Breast epithelium (tissue), 4 donors: ENCODE data around the gene FOXC1. TPM values are rescaled to one million over a fixed set of nuclear protein-coding genes. Genes with fewer than 3 reads are reported as not detected.
A peak's percentile ranks its signal among the peaks of the same experiment; 100 is the strongest.

Experiments
- DNase-seq, 2 donors: peaks; one replicate each; pipeline ENCODE4 v3.0.0-alpha.2; 2019; ENCODE audit warnings: low spot score in 2 of 2
- H3K27ac ChIP-seq, 2 donors: fragments of 200-600 bp; sonication (generic) in 1 of 2; one replicate each; pipeline ENCODE4 v1.5.1; 2016 to 2019; ENCODE audit warnings: mild to moderate bottlenecking in 1 of 2
- H3K27me3 ChIP-seq, 2 donors: fragments of 200-600 bp; sonication (generic) in 1 of 2; one replicate each; pipeline versions ENCODE4 v1.5.1 to v1.6.0; 2017 to 2019; ENCODE audit warnings: control low read depth in 1 of 2, mild to moderate bottlenecking in 1 of 2
- H3K36me3 ChIP-seq: fragments of 200-600 bp; one replicate; pipeline ENCODE4 v1.5.1; 2019
- H3K4me1 ChIP-seq, 2 donors: fragments of 200-600 bp; sonication (generic); one replicate each; pipeline ENCODE4 v1.5.1; 2016 to 2019; ENCODE audit warnings: control low read depth in 1 of 2
- H3K4me3 ChIP-seq, 3 donors: fragments of 200-600 bp; sonication (generic); 1 replicate in 2 of 3; 2 replicates in 1 of 3; pipeline ENCODE4 v1.5.1; 2016 to 2019; ENCODE audit warnings: mild to moderate bottlenecking in 3 of 3, moderate library complexity in 2 of 3
- H3K9me3 ChIP-seq, 2 donors: fragments of 200-600 bp; sonication (generic) in 1 of 2; one replicate each; pipeline ENCODE4 v1.5.1; 2016 to 2019; ENCODE audit warnings: control low read depth in 1 of 2
- CTCF ChIP-seq, 3 donors: fragments of 450-650 bp; IDR thresholded peaks; one replicate each; pipeline ENCODE4 v1.5.1; 2016 to 2017; ENCODE audit warnings: antibody characterized with exemption in 3 of 3, mild to moderate bottlenecking in 3 of 3, moderate library complexity in 3 of 3
- POLR2A ChIP-seq: fragments of 450-650 bp; IDR thresholded peaks from one replicate; pipeline ENCODE4 v1.6.1; 2016; ENCODE audit warnings: antibody characterized with exemption, mild to moderate bottlenecking, moderate library complexity
- POLR2AphosphoS5 ChIP-seq, 3 donors: sonication (generic); formaldehyde crosslinking; IDR thresholded peaks; one replicate each; pipeline ENCODE4 v1.6.1; 2017; ENCODE audit warnings: antibody characterized with exemption in 3 of 3
- intact Hi-C: fragments of 100-400 bp; cut with DNase I; formaldehyde crosslinking; loops from one replicate; pipeline ENCODE4 v1.15.1; 2023; ENCODE audit warnings: low total_unique reads
- total RNA-seq, 3 donors: library from RNA; depleted of rRNA; stranded (reverse); fragments of >200 nt; gene quantifications; one replicate each; pipeline ENCODE4 v1.1.0, GENCODE V29; 2016

Gene FOXC1
- total RNA-seq, 3 donors from 2014 or later, result 3.7 to 13.2 (median 7.5) TPM

GRCh38 chr6:1580109-1580508, 29.6 kb upstream of the FOXC1 start:
- TF ChIP-seq POLR2AphosphoS5 (IDR thresholded peaks at IDR 0.05) (no peak), POLR2A (no peak), CTCF (IDR thresholded peaks at IDR 0.05) (no peak)
- no peaks in the 10 kb centered on the region for H3K36me3 ChIP-seq
- no peak for DNase-seq
- no peak overlapping the region for H3K4me3 ChIP-seq
- no peaks in the 10 kb centered on the region for H3K27me3 ChIP-seq
- intact Hi-C loops, result no loop called here
- peaks cover 3 to 20% of the 10 kb centered on the region in 2 donors for H3K4me1 ChIP-seq
- peak overlapping the region in 1 of 2 donors; percentile 60 for H3K27ac ChIP-seq
- no peaks in the 10 kb centered on the region for H3K9me3 ChIP-seq

DNA sequence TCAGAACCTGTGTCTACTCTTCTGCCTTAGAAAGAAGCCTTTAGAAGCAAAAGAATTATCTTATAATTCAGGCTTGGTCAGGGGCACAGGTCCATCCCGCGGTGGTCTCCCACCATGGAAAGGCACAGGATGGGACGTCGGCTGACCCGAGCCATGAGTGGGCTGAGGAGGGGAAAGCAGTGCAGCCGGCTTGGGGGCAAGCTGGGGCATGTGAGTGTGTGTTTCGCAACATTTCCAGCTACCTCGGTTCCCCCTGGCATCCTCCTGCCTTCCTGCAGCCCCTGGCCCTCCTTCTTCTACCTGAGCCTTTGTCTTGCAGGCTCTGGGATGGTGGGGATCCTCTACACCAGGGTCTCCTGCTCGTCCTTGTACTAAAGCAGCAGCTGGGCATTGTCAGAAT, 29.1 kb upstream of the FOXC1 start:
- DNase-seq, result peak in 1 of 2 donors; percentile 10
- no peak for TF ChIP-seq POLR2AphosphoS5 (IDR thresholded peaks at IDR 0.05)
- no peak for TF ChIP-seq CTCF (IDR thresholded peaks at IDR 0.05)
- no peak for TF ChIP-seq POLR2A
- Histone ChIP-seq H3K36me3 (no peaks in the 10 kb centered on the region), H3K4me1 (peaks cover 3 to 18% of the 10 kb centered on the region in 2 donors), H3K27me3 (no peaks in the 10 kb centered on the region), H3K4me3 (no peak overlapping the region), H3K9me3 (no peaks in the 10 kb centered on the region), H3K27ac (no peak overlapping the region)
- intact Hi-C loops, result no loop called here

DNA sequence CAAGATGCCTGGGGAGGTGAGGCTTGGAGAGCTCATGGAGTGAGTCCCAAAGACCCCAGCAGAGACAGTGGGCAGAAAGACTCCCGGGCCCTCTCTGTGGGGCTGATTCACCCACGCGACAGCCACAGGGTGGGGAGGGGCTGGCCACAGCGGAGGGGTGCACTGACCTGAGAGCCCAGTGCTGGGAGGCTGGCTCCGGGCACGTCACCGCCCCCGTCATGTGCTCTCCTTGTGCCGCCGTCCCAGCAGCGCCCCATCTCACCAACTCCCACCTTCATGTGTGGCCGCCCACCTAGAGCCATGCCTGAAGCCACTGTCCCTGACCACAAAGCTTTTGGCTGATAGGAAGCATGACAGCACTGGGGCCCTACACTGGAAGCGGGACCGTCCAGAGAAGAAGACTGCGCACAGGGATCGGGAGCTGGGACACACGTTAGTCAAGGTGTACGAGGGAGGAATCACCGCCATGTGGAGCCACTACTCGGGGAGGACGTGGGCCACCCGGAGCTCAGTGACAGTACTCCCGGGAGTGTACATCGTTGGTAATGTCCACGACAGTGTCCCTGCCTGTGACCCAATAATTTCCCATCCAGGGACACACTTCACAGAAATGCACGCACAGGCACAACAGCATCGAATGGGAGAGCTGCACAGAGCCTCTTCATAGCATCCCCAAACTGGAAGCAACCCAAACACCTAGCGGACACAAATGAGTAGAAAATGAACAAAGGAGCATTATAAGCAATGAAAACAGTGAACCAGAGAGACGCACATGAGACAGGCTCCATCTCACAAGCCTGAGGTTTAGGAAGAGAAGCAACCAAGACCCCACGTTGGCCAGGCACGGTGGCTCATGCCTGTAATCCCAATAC, 28.4 kb upstream of the FOXC1 start:
- Histone ChIP-seq H3K4me3 (no peak overlapping the region), H3K36me3 (no peaks in the 10 kb centered on the region), H3K4me1 (peaks cover 3 to 10% of the 10 kb centered on the region in 2 donors), H3K27ac (no peak overlapping the region), H3K9me3 (no peaks in the 10 kb centered on the region), H3K27me3 (no peaks in the 10 kb centered on the region)
- peak in 1 of 2 donors; percentile 10 for DNase-seq
- intact Hi-C loops, result no loop called here
- TF ChIP-seq POLR2AphosphoS5 (IDR thresholded peaks at IDR 0.05) (no peak), POLR2A (no peak), CTCF (IDR thresholded peaks at IDR 0.05) (no peak)

GRCh38 chr6:1584146-1584545, 25.6 kb upstream of the FOXC1 start:
- intact Hi-C loops, result no loop called here
- H3K4me1 ChIP-seq, result peaks cover 3 to 7% of the 10 kb centered on the region in 2 donors
- H3K36me3 ChIP-seq, result no peaks in the 10 kb centered on the region
- no peaks in the 10 kb centered on the region for H3K9me3 ChIP-seq
- no peaks in the 10 kb centered on the region for H3K27me3 ChIP-seq
- DNase-seq, result no peak
- H3K27ac ChIP-seq, result no peak overlapping the region
- TF ChIP-seq POLR2A, result no peak
- no peak for TF ChIP-seq CTCF (IDR thresholded peaks at IDR 0.05)
- TF ChIP-seq POLR2AphosphoS5 (IDR thresholded peaks at IDR 0.05), result no peak
- no peak overlapping the region for H3K4me3 ChIP-seq

DNA sequence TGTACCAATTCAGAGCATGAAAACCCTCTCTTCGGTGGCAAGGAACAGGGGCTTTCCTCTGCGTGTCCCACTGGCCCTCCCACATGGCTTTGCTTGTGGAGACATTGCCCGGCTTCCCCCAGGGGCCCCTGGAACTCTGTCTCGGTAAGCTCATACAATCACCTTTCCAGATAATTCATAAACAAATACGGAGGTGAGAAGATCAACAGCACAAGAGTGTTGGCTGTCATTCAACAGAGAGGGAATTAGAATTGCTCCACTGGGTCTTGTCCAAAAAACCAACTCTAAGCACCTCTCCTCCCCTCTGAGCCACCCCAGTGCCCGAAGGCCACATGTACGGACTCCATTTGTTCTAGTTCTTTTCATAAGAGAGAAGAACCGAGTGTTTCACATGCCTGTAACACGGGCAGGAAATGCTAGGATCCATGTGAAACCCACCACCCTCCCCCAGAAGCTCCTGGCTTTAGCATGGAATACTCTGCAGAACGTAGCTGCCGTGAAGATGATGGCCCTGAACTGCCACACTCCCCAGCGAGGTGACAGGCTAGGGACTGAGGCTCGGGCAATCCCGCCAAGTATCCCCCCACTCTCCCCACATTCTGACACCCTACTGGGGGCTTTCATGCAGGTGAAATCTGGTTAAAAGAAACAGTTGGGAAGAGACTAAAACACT, 24.6 kb upstream of the FOXC1 start:
- no peak for TF ChIP-seq POLR2A
- no peak for TF ChIP-seq POLR2AphosphoS5 (IDR thresholded peaks at IDR 0.05)
- no peak for TF ChIP-seq CTCF (IDR thresholded peaks at IDR 0.05)
- DNase-seq, result peak in 1 of 2 donors; percentile 12

More for the DNA sequence above, 24.6 kb upstream of the FOXC1 start:
- Histone ChIP-seq H3K9me3 (no peaks in the 10 kb centered on the region), H3K4me3 (no peak overlapping the region), H3K27ac (peak overlapping the region in 1 of 2 donors; percentile 8), H3K36me3 (no peaks in the 10 kb centered on the region), H3K4me1 (peaks cover 0 to 3% of the 10 kb centered on the region in 2 donors), H3K27me3 (no peaks in the 10 kb centered on the region)
- intact Hi-C loops, result no loop called here
